ENCODE measurements around the gene MFAP4. TPM values are rescaled to one million over a fixed set of nuclear protein-coding genes. Genes with fewer than 3 reads are reported as not detected.

MFAP4 gene
- total RNA-seq, 1 donor from 2014 or later, result 205 TPM

DNA sequence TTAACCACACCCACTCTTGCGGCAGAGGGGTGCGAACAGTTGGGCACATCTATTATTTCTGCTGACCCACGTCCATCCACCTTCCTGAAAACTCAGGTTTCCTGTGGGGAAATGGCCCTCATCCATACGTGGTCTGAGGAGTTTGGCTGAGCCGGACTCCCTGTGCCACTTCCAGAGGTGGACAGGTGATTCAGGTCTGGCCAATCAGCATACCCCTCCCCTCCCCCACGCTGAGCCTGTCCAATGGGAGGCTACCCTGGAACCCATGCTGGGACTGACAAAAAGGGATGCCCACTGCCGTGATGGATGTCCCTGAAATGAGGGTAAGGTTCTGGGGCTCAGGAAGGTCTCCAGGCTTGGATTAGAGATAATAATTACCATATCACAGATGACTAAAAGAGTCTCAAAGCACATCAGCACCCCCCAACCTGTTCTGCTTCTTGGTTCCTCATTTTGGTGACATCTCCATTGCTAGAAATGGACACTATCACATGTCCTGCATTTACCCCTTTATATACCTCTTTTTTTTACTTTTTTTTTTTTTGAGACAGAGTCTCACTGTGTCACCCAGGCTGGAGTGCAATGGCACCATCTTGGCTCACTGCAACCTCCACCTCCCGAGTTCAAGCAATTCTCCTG, 14.0 kb downstream of the MFAP4 start:
- Histone ChIP-seq H3K4me3 (no peak overlapping the region), H3K27me3 (no peaks in the 10 kb centered on the region), H3K36me3 (no peaks in the 10 kb centered on the region), H3K9me3 (no peaks in the 10 kb centered on the region), H3K27ac (no peak overlapping the region), H3K4me1 (peaks cover 17% of the 10 kb centered on the region)
- intact Hi-C loops (cut with DNase I), result no loop called here
- DNase-seq (ENCODE audit: extremely low spot score in 2 of 2), result no peak
- TF ChIP-seq, protein P1, sequence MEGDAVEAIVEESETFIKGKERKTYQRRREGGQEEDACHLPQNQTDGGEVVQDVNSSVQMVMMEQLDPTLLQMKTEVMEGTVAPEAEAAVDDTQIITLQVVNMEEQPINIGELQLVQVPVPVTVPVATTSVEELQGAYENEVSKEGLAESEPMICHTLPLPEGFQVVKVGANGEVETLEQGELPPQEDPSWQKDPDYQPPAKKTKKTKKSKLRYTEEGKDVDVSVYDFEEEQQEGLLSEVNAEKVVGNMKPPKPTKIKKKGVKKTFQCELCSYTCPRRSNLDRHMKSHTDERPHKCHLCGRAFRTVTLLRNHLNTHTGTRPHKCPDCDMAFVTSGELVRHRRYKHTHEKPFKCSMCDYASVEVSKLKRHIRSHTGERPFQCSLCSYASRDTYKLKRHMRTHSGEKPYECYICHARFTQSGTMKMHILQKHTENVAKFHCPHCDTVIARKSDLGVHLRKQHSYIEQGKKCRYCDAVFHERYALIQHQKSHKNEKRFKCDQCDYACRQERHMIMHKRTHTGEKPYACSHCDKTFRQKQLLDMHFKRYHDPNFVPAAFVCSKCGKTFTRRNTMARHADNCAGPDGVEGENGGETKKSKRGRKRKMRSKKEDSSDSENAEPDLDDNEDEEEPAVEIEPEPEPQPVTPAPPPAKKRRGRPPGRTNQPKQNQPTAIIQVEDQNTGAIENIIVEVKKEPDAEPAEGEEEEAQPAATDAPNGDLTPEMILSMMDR (IDR thresholded peaks at IDR 0.05), result no peak
- TF ChIP-seq POLR2AphosphoS5 (IDR thresholded peaks at IDR 0.05; ENCODE audit: insufficient read depth in 1 of 2, low read depth in 1 of 2) (no peak), POLR2A (IDR thresholded peaks at IDR 0.05) (no peak)

DNA sequence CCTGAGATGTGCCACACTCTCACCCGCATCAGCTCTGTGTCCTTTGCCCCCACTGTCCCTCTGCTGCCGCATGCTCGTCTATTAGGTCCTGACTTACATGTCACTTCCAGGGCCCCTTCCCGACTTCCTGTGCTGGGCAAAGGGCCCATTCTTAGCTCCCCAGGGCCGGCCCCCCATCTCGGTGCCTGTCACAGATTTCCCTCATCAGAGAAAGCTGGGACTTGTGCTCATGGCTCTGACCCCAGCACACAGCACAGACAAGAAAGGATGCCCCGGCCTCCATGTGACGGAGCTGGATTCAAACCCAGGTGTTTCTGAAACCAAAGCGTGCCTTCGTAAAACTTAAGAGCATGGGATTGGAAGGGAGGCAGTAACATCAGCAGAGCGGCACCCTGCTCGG, 14.6 kb downstream of the MFAP4 start:
- no peaks in the 10 kb centered on the region for H3K27me3 ChIP-seq
- TF ChIP-seq POLR2AphosphoS5 (IDR thresholded peaks at IDR 0.05; ENCODE audit: insufficient read depth in 1 of 2, low read depth in 1 of 2) (no peak), POLR2A (IDR thresholded peaks at IDR 0.05) (no peak)
- TF ChIP-seq, protein P1 (IDR thresholded peaks at IDR 0.05), result no peak
- intact Hi-C loops (cut with DNase I), result no loop called here
- DNase-seq (ENCODE audit: extremely low spot score in 2 of 2), result no peak
- H3K4me3 ChIP-seq, result no peak overlapping the region
- H3K36me3 ChIP-seq, result no peaks in the 10 kb centered on the region
- H3K4me1 ChIP-seq, result peaks cover 17% of the 10 kb centered on the region
- H3K9me3 ChIP-seq, result no peaks in the 10 kb centered on the region
- no peak overlapping the region for H3K27ac ChIP-seq

- Histone ChIP-seq H3K4me3 (no peak overlapping the region), H3K9me3 (no peaks in the 10 kb centered on the region), H3K27ac (no peak overlapping the region), H3K4me1 (peaks cover 16% of the 10 kb centered on the region), H3K27me3 (no peaks in the 10 kb centered on the region), H3K36me3 (no peaks in the 10 kb centered on the region)
- DNase-seq (ENCODE audit: extremely low spot score in 2 of 2), result no peak
- intact Hi-C loops (cut with DNase I), result no loop called here
- TF ChIP-seq, protein P1 (IDR thresholded peaks at IDR 0.05), result no peak
- TF ChIP-seq POLR2A (IDR thresholded peaks at IDR 0.05) (no peak), POLR2AphosphoS5 (IDR thresholded peaks at IDR 0.05; ENCODE audit: insufficient read depth in 1 of 2, low read depth in 1 of 2) (no peak)
Measured at GRCh38 chr17:19372011-19372370, 15.0 kb downstream of the MFAP4 start.

- intact Hi-C loops (cut with DNase I), result no loop called here
- TF ChIP-seq POLR2AphosphoS5 (IDR thresholded peaks at IDR 0.05; ENCODE audit: insufficient read depth in 1 of 2, low read depth in 1 of 2), result no peak
- TF ChIP-seq, protein P1 (IDR thresholded peaks at IDR 0.05), result no peak
- no peak for TF ChIP-seq POLR2A (IDR thresholded peaks at IDR 0.05)
- Histone ChIP-seq H3K4me3 (no peak overlapping the region), H3K27ac (no peak overlapping the region), H3K9me3 (no peaks in the 10 kb centered on the region), H3K36me3 (no peaks in the 10 kb centered on the region), H3K27me3 (no peaks in the 10 kb centered on the region), H3K4me1 (peaks cover 10% of the 10 kb centered on the region)
- no peak for DNase-seq (ENCODE audit: extremely low spot score in 2 of 2)
Measured at GRCh38 chr17:19371259-19372010, 15.6 kb downstream of the MFAP4 start.

- intact Hi-C loops (cut with DNase I), result no loop called here
- H3K9me3 ChIP-seq, result no peaks in the 10 kb centered on the region
- H3K27ac ChIP-seq, result no peak overlapping the region
- peaks cover 7% of the 10 kb centered on the region for H3K4me1 ChIP-seq
- no peak overlapping the region for H3K4me3 ChIP-seq
- no peaks in the 10 kb centered on the region for H3K27me3 ChIP-seq
- no peaks in the 10 kb centered on the region for H3K36me3 ChIP-seq
- no peak for TF ChIP-seq POLR2A (IDR thresholded peaks at IDR 0.05)
- TF ChIP-seq, protein P1 (IDR thresholded peaks at IDR 0.05), result no peak
- no peak for TF ChIP-seq POLR2AphosphoS5 (IDR thresholded peaks at IDR 0.05; ENCODE audit: insufficient read depth in 1 of 2, low read depth in 1 of 2)
- DNase-seq (ENCODE audit: extremely low spot score in 2 of 2), result no peak
Measured at GRCh38 chr17:19370493-19370960, 16.5 kb downstream of the MFAP4 start.

Data from vagina (tissue), 2 donors.